HG03097 (cell line): Measurements from ENCODE around the gene FGD6.
A peak's percentile ranks its signal among the peaks of the same experiment; 100 is the strongest.
"Not testable (repeated sequence)": the region's sequence is repeated elsewhere in the genome, so short reads cannot be mapped to it uniquely, and the experiment has no call there.

Experiments
- ATAC-seq: cut with Tn5 transposase; IDR thresholded peaks from one replicate; pipeline ENCODE4 v1.9.1; 2021; ENCODE audit not compliant: unreplicated experiment, low FRiP score

The FGD6 gene

GRCh38 chr12:95096852-95097251, 120.4 kb downstream of the FGD6 start:
- no peak for ATAC-seq

GRCh38 chr12:95096378-95096777, 120.9 kb downstream of the FGD6 start:
- no peak for ATAC-seq

- not testable (repeated sequence) for ATAC-seq
These were observed 121.4 kb downstream of the FGD6 start for GRCh38 chr12:95095866-95096265.

- no peak for ATAC-seq
These were observed 127.8 kb downstream of the FGD6 start for GRCh38 chr12:95089462-95089861.

DNA sequence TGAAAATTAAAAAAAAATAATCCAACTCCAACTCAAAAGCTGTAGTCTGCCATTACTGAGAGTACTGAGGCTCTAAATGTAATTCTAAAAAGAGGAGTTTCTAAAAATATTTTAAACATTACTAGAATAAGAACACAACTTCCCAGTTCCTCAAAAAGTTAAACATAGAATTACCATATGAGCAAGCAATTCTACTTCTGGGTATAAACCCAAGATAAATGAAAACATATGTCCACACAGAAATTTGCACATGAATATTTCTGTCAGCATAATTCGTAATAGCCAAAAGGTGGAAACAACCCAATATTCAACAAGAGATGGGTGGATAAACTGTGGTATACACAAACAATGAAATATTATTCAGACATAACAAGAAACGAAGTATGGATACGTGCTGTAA, 128.9 kb downstream of the FGD6 start:
- ATAC-seq, result no peak

DNA sequence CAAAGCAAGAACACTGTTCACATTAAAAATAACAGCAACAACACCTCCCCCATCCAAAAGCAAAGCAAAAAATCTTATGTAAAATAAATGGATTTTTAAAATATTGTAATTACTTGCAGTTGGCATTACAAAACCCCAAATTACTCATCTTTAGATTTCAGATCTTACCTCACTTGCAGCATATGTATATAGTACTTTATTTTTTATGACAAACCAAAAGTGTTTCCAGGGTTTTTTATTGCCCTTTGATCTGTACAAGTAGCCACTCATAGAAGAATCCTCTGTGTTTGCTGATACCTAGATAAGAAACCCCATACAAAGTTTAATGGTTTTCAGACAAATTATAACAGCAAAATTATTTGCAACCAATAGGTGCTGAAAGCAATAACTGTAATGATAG, 131.7 kb downstream of the FGD6 start:
- no peak for ATAC-seq

- ATAC-seq, result no peak
These were observed 133.3 kb downstream of the FGD6 start for GRCh38 chr12:95083938-95084337.

GRCh38 chr12:95083471-95083870, 133.8 kb downstream of the FGD6 start:
- no peak for ATAC-seq

- ATAC-seq, result no peak
These were observed 139.9 kb downstream of the FGD6 start for GRCh38 chr12:95077341-95077740.

- ATAC-seq, result no peak
These were observed 142.5 kb downstream of the FGD6 start for GRCh38 chr12:95074766-95075165.

DNA sequence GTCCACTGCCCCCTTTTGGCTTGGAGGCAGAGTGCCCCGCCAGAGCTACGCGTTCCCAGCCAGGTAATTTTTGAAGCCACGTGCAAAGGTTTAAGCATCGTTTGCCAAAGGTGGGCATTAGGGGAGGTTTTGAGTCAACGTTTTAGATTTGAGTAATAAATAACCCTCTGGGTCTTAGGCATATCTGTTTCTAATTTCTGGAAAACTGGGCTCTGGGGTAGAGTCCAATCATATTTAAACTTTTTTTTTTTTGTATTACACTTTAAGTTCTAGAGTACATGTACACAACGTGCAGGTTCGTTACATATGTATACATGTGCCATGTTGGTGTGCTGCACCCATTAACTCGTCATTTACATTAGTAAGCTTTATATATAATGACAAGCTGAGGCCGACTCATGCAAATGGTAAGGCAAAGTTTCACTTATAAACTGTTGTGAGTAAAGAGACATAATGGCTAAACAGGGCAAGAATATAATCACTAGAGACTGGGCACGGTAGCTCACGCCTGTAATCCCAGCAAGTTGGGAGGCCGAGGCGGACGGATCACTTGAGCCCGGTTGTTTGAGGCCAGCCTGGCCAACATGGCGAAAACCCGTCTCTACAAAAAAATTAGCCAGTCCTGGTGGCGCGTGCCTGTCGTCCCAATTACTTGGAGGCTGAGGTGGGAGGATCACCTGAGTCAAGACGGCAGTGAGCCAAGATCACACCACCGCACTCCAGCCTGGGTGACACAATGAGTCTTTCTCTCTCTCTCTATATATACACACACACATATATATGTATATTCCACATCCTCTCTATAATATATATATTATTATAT, 143.4 kb downstream of the FGD6 start:
- ATAC-seq, result no peak

DNA sequence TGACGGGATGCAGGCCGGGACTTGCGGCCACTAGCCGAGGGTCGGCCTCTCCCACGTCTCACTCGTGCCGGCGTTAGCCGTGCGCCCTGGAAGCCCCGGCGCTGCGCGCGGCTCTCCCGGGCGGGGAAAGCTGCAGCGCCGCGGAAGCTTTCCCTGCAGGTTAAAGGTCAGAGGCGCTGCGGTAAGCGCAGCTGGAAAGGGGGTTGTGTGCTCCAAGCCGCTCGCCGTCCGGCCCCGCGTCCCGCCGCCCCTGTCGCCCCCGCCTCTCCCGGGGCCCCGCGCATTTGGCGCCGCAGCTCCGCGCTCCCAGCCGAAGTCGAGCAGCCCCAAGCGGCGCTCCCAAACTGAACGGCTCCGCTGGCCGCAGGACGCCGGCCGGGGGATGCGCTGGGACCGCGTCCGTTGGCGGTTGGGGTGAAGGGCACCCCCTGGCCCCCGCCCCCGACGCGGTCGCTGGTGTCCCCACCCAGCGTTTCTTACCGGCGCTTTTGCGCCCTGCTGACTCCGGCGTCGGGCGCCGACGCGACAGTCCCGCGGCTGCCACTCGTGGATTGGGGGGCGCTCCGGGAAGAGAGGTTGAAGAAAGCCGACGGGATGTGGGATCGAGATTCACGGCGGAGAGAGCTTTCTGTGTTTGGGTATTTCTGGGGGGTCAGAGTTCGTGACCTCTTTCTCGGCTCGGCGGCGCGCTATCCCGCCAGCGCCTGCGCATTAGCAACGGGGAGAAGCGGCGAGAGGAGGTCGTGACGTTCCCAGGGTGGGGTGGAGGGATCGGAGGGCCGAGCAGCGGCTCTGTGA, 144.2 kb downstream of the FGD6 start, which contains the start of gene NR2C1:
TSS of gene NR2C1 (minus strand) at position 719 of the 798 bp plus-strand sequence. CDS start 6,234 bp downstream, outside the sequence.
- peak; percentile 83 for ATAC-seq

DNA sequence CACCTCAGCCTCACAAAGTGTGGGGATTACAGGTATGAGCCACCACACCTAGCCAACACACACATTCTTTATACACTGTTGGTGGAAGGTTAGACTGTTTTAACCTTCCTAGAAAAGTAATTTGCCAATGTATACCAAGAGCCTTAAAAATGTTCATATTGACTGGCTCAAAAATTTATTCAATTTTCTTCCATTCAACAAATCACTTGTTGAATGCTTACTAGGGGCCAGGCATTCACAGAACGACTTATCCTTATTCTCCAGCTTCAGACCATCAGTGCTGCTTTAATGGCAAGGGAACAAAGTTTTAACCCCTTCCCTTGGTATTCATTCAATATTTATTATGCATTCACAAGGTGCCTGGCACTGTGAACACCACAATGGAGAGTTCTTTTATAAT, 146.9 kb downstream of the FGD6 start:
- no peak for ATAC-seq

- no peak for ATAC-seq
These were observed 151.0 kb downstream of the FGD6 start for GRCh38 chr12:95066091-95066855.

GRCh38 chr12:95060951-95061350, 156.3 kb downstream of the FGD6 start:
- no peak for ATAC-seq

DNA sequence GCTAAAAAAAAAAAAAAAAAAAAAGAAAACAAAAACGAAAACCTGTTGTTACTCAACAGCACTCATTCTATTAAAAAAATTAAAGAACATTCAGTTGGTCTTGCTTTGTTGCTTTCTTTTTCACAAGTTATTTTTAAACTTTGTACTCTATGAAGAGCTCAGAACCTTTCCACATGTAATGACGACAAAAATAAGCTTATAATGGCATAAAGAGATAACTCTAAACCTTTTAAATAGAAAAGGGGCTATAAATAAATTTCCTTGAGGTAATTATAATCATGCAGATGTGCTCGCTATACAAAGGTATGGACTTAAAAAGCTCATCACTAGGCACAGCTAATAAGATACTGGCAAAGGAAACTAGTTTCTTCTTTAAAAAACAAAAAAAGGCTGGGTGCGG, 157.3 kb downstream of the FGD6 start:
- no peak for ATAC-seq

DNA sequence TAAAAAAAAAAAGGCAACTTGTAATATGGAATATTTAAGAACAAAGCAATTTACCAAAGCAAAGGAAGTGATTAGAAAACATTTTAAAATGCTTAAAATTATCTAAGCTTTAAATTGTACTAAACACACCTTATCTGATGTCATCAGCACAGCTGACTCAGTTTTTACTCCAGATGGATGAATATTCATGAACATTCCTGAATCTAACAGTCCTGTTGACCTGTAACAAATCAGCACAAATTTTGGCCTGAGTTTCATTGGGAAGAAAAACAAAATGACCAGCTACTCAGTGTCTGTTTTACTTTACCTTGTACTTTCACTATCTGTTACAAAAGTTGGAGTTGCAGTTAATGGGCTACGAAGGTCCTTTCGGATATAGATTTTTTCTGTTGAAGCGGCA, 159.8 kb downstream of the FGD6 start:
- no peak for ATAC-seq

DNA sequence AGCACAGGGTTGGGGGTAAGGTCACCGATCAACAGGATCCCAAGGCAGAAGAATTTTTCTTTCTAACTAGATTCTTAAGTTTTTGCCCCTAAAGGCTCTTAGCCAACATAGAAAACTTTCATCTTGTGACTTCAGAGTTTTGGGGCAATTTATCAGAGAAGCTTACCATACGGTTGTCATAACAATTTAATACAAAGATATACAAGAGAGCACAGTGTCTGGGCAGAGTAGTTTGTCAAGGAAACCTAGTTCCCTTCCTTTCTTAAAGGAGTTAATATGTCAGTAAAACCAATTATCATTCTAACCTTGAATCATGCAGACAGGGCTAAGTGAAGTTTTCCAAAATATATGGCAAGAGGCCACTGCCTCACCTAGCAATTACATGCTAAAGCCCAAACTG, 162.2 kb downstream of the FGD6 start:
- ATAC-seq, result no peak

DNA sequence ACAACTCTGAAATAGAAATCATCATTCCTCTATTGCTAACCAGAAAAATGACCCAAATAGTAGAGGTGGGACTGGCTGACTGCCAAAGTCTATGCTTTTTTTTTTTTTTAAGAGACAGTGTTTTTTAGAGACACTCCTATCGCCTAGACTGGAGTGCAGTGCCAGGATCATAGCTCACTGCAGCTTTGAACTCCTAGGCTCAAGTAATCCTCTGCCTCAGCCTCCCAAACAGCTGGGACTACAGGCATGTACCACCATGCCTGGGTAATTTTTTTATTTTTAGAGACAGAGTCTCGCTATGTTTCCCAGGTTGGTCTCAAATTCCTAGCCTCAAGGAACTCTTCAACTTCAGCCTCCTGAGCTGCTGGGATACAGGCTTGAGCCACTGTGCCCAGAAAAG, 163.1 kb downstream of the FGD6 start:
- ATAC-seq, result no peak

- no peak for ATAC-seq
These were observed 166.0 kb downstream of the FGD6 start for GRCh38 chr12:95051241-95051640.

DNA sequence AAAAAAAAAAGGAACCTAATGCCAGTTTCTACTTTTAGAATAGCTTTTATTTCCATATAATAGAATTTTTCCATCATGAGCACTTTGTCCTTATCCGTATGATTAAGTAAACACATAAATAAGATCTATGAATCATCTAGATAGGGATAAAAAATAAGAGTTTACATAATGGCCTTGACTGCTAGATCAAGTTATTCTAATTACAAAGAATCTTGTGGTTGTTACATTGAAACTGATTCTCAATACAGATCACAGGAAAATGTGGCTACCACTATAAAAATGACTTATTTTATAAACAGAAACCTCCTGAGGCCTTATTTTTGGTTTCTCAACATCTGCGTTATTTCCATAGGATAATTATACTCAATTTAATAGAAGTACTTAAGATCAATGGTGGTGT, 179.4 kb downstream of the FGD6 start:
- no peak for ATAC-seq
